ENCODE data around the gene ANKRD28.

ANKRD28 gene

DNA sequence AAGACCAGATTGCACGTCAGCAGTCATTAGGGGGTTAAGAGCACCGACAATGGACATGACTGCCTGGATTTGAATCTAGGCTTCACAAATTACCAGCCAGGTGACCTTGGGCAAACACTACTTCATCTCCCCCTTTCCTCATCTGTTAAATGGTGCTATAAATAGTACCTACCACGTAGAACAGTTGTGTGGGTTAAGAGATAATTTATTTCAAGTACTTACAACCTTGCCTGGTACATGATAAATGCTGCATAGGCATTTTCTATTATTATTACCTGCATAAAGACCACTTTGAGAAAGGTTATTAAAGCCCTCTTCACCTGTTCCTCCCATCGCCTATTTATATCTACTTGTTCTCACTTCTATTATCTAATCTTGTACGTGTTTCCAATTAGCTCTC, 131.5 kb downstream of the ANKRD28 start:
- Histone ChIP-seq H3K9ac (ENCODE audit: low read length) (no peak overlapping the region), H3K4me2 (ENCODE audit: low read length) (no peak overlapping the region), H3K56ac (ENCODE audit: low read length) (no peak overlapping the region), H3K4ac (ENCODE audit: low read depth, low read length) (no peak overlapping the region), H3K79me1 (ENCODE audit: low read length) (no peaks in the 10 kb centered on the region), H3K4me1 (ENCODE audit: control insufficient read depth, low read depth, low read length) (no peaks in the 10 kb centered on the region), H3K27me3 (ENCODE audit: insufficient read depth, low read length, poor library complexity) (no peaks in the 10 kb centered on the region), H2BK15ac (replicated peaks; ENCODE audit: low read depth) (no peak overlapping the region), H3K23ac (ENCODE audit: low read length) (no peak overlapping the region), H4K8ac (ENCODE audit: low read depth, low read length) (no peak overlapping the region), H2BK120ac (ENCODE audit: low read depth, low read length) (no peak overlapping the region), H2AK5ac (ENCODE audit: low read length) (no peak overlapping the region), H2BK5ac (ENCODE audit: low read length) (no peak overlapping the region), H3K27ac (ENCODE audit: low read depth, low read length) (no peak overlapping the region), H3K18ac (ENCODE audit: low read length) (no peak overlapping the region), H3K79me2 (ENCODE audit: control insufficient read depth, insufficient read depth, low read length) (no peaks in the 10 kb centered on the region), H3K36me3 (ENCODE audit: control insufficient read depth, insufficient read depth, low read length) (no peaks in the 10 kb centered on the region), H4K5ac (ENCODE audit: low read length) (no peak overlapping the region), H3K4me3 (ENCODE audit: low read length) (no peak overlapping the region)
- WGBS (ENCODE audit: extremely low coverage, insufficient coverage, low lambda C conversion rate) = no CpG with 5 or more reads among the region's 5 CpGs
- no peak for DNase-seq

DNA sequence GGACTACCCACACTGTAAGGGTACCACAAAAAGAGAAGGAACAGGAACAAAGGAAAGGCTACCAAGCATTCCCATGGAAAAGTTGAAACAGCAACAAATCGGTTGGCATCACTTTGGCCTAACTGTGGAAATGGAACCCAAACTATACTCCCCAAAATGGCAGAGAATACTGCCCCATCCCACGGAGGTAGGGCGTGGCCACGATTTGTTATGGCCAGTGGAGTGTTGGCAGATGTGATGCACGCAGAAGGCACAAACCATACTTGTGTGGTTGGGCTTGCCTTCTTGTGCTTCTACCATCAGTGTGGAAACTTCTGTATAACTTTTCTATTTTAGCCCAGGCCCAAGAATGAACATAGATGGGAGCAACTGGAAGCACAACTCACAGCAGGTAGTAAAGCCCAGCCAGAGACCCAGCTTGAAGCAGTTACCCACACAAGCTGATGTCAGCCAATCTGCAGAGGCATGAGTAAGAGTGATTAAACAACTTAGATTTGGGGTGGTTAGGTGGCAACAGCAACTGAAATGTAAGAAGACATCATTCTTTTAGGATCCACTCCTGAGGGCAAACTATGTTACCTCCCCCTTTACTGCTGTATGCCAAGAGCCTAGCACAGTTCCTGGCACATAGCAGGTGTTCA, 132.1 kb downstream of the ANKRD28 start:
- Histone ChIP-seq H3K4ac (ENCODE audit: low read depth, low read length) (no peak overlapping the region), H3K9ac (ENCODE audit: low read length) (no peak overlapping the region), H4K8ac (ENCODE audit: low read depth, low read length) (no peak overlapping the region), H3K18ac (ENCODE audit: low read length) (no peak overlapping the region), H3K4me3 (ENCODE audit: low read length) (no peak overlapping the region), H2BK5ac (ENCODE audit: low read length) (no peak overlapping the region), H3K56ac (ENCODE audit: low read length) (no peak overlapping the region), H4K5ac (ENCODE audit: low read length) (no peak overlapping the region), H2BK15ac (replicated peaks; ENCODE audit: low read depth) (no peak overlapping the region), H3K27me3 (ENCODE audit: insufficient read depth, low read length, poor library complexity) (no peaks in the 10 kb centered on the region), H3K79me1 (ENCODE audit: low read length) (no peaks in the 10 kb centered on the region), H2BK120ac (ENCODE audit: low read depth, low read length) (no peak overlapping the region), H3K4me1 (ENCODE audit: control insufficient read depth, low read depth, low read length) (no peaks in the 10 kb centered on the region), H3K4me2 (ENCODE audit: low read length) (no peak overlapping the region), H3K79me2 (ENCODE audit: control insufficient read depth, insufficient read depth, low read length) (no peaks in the 10 kb centered on the region), H2AK5ac (ENCODE audit: low read length) (no peak overlapping the region), H3K27ac (ENCODE audit: low read depth, low read length) (no peak overlapping the region), H3K36me3 (ENCODE audit: control insufficient read depth, insufficient read depth, low read length) (no peaks in the 10 kb centered on the region), H3K23ac (ENCODE audit: low read length) (no peak overlapping the region)
- WGBS (ENCODE audit: extremely low coverage, insufficient coverage, low lambda C conversion rate) = no CpG with 5 or more reads among the region's 5 CpGs
- DNase-seq = no peak

DNA sequence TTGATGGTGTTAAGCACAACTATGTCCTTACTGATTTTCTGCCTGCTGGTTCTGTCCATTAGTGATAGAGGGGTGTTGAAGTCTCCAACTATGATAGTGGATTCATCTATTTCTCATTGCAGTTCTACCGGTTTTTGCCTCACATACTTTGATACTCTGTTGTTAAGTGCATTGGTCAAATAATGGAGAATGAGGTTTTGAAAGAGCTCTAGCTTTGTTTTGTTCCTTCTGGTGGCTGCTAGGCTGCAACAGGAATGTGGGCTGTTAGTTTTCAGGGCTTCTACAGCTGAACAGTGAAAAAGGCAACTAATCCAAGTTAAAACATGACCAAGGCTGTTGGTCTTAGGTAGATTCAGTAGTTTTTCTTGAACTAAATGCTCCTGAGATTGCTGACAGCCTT, 133.6 kb downstream of the ANKRD28 start:
- Histone ChIP-seq H3K27me3 (ENCODE audit: insufficient read depth, low read length, poor library complexity) (no peaks in the 10 kb centered on the region), H3K56ac (ENCODE audit: low read length) (no peak overlapping the region), H3K9ac (ENCODE audit: low read length) (no peak overlapping the region), H3K4me2 (ENCODE audit: low read length) (no peak overlapping the region), H3K4me1 (ENCODE audit: control insufficient read depth, low read depth, low read length) (no peaks in the 10 kb centered on the region), H3K79me1 (ENCODE audit: low read length) (no peaks in the 10 kb centered on the region), H2BK120ac (ENCODE audit: low read depth, low read length) (no peak overlapping the region), H4K8ac (ENCODE audit: low read depth, low read length) (no peak overlapping the region), H2BK5ac (ENCODE audit: low read length) (no peak overlapping the region), H3K79me2 (ENCODE audit: control insufficient read depth, insufficient read depth, low read length) (no peaks in the 10 kb centered on the region), H2BK15ac (replicated peaks; ENCODE audit: low read depth) (no peak overlapping the region), H4K5ac (ENCODE audit: low read length) (no peak overlapping the region), H3K27ac (ENCODE audit: low read depth, low read length) (no peak overlapping the region), H3K4ac (ENCODE audit: low read depth, low read length) (no peak overlapping the region), H3K18ac (ENCODE audit: low read length) (no peak overlapping the region), H3K36me3 (ENCODE audit: control insufficient read depth, insufficient read depth, low read length) (no peaks in the 10 kb centered on the region), H3K4me3 (ENCODE audit: low read length) (no peak overlapping the region), H2AK5ac (ENCODE audit: low read length) (no peak overlapping the region), H3K23ac (ENCODE audit: low read length) (no peak overlapping the region)
- WGBS (ENCODE audit: extremely low coverage, insufficient coverage, low lambda C conversion rate) = no CpG with 5 or more reads among the region's 1 CpG
- DNase-seq = no peak

DNA sequence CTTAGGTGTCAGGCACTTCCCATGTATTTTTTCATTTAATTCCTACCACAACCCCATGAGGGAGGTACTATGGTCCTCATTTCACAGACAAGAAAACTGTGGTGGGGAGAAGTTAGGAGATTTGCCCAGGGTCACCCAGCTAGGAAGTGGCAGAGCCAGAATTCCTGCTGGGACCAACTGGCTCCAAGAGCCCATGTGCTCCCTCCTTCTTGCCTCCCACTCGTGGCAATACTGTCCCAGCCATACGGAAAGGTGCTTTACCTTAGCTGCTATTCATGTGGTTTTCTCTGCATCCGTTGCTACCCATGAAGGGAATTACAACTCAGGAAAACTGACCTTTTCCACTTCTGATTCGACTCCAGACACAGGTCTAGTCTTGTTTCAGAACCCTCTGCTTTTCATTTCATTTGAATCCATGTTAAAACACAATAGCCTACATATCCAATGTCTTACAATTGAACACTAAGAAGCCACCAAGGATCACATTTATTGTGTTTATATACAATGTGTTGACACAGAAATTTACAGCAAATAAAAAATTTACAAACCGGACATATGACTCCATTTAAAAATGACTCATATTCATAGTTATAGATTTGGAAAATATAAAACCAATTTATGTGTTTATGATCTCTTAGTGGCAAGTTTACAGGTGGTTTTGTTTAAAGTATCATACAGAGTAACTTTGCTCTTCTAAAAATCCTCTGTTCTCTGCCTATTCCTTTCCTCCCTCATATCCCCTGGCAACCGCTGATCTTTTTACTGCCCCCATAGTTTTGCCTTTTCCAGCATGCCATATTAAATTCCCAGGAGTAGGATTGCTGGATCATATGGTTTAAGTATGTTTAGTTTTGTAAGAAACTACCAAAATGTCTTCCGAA, 137.5 kb downstream of the ANKRD28 start:
- no peak overlapping the region for H3K4ac ChIP-seq (ENCODE audit: low read depth, low read length)
- H4K5ac ChIP-seq (ENCODE audit: low read length) = no peak overlapping the region
- no peaks in the 10 kb centered on the region for H3K79me2 ChIP-seq (ENCODE audit: control insufficient read depth, insufficient read depth, low read length)
- no peaks in the 10 kb centered on the region for H3K27me3 ChIP-seq (ENCODE audit: insufficient read depth, low read length, poor library complexity)
- no peak overlapping the region for H2BK5ac ChIP-seq (ENCODE audit: low read length)
- no peak overlapping the region for H3K4me2 ChIP-seq (ENCODE audit: low read length)
- H3K36me3 ChIP-seq (ENCODE audit: control insufficient read depth, insufficient read depth, low read length) = no peaks in the 10 kb centered on the region
- no peak overlapping the region for H3K56ac ChIP-seq (ENCODE audit: low read length)
- WGBS (ENCODE audit: extremely low coverage, insufficient coverage, low lambda C conversion rate) = no CpG with 5 or more reads among the region's 7 CpGs
- no peak for DNase-seq
- H3K27ac ChIP-seq (ENCODE audit: low read depth, low read length) = no peak overlapping the region
- no peak overlapping the region for H2BK15ac ChIP-seq (replicated peaks; ENCODE audit: low read depth)
- no peak overlapping the region for H4K8ac ChIP-seq (ENCODE audit: low read depth, low read length)
- H3K4me3 ChIP-seq (ENCODE audit: low read length) = no peak overlapping the region
- H2AK5ac ChIP-seq (ENCODE audit: low read length) = no peak overlapping the region
- H3K4me1 ChIP-seq (ENCODE audit: control insufficient read depth, low read depth, low read length) = no peaks in the 10 kb centered on the region
- H3K79me1 ChIP-seq (ENCODE audit: low read length) = no peaks in the 10 kb centered on the region
- H3K9ac ChIP-seq (ENCODE audit: low read length) = no peak overlapping the region
- H3K18ac ChIP-seq (ENCODE audit: low read length) = no peak overlapping the region
- H2BK120ac ChIP-seq (ENCODE audit: low read depth, low read length) = no peak overlapping the region
- no peak overlapping the region for H3K23ac ChIP-seq (ENCODE audit: low read length)

DNA sequence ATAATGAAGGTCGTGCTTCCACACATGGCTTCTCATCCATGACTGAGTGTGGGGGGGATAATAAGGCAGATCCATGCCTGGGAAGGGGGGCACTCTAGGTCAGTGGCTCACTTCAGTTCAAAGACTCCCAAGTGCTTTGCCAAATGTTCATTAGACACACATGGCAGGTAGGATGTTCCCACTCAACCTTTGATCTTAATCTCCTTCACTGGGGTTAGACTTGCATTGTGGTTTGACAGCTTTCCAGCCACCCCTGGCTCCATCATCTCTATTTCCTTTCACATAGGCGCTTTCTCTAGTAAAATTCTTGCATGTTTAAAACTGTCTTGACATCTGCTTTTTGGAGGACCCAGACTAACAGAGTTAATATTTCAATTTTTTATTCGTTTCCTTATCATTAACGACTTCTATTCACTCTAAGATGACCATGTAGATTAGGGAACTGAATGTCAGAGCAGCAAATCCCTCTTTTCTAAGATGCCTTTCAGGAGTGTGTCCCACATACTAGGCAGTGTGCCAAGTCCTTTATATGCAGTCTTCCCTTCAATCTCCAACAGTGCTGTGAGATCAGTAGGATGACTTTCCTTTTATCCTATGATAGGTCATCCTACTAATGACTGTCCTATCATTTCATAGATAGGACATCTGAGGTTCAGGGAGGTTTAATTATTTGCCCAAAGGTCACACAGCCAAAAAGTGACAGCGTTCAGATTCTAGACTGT, 138.4 kb downstream of the ANKRD28 start:
- Histone ChIP-seq H2BK120ac (ENCODE audit: low read depth, low read length) (no peak overlapping the region), H4K8ac (ENCODE audit: low read depth, low read length) (no peak overlapping the region), H3K56ac (ENCODE audit: low read length) (no peak overlapping the region), H3K4me1 (ENCODE audit: control insufficient read depth, low read depth, low read length) (no peaks in the 10 kb centered on the region), H3K4me3 (ENCODE audit: low read length) (no peak overlapping the region), H3K4ac (ENCODE audit: low read depth, low read length) (no peak overlapping the region), H3K36me3 (ENCODE audit: control insufficient read depth, insufficient read depth, low read length) (no peaks in the 10 kb centered on the region), H3K27me3 (ENCODE audit: insufficient read depth, low read length, poor library complexity) (no peaks in the 10 kb centered on the region), H3K18ac (ENCODE audit: low read length) (no peak overlapping the region), H2AK5ac (ENCODE audit: low read length) (no peak overlapping the region), H3K9ac (ENCODE audit: low read length) (no peak overlapping the region), H3K23ac (ENCODE audit: low read length) (no peak overlapping the region), H3K79me2 (ENCODE audit: control insufficient read depth, insufficient read depth, low read length) (no peaks in the 10 kb centered on the region), H2BK15ac (replicated peaks; ENCODE audit: low read depth) (no peak overlapping the region), H3K79me1 (ENCODE audit: low read length) (no peaks in the 10 kb centered on the region), H3K4me2 (ENCODE audit: low read length) (no peak overlapping the region), H2BK5ac (ENCODE audit: low read length) (no peak overlapping the region), H4K5ac (ENCODE audit: low read length) (no peak overlapping the region), H3K27ac (ENCODE audit: low read depth, low read length) (no peak overlapping the region)
- WGBS (ENCODE audit: extremely low coverage, insufficient coverage, low lambda C conversion rate) = no CpG with 5 or more reads among the region's 5 CpGs
- DNase-seq = no peak

Measured in mesendoderm (in vitro differentiated cells).